ENCODE results near the gene PRX.
"Not testable (repeated sequence)": the region's sequence is repeated elsewhere in the genome, so short reads cannot be mapped to it uniquely, and the experiment has no call there.

Gene PRX

GRCh38 chr19:40433391-40434216 is 20.4 kb upstream of the PRX start:
- DNase-seq (ENCODE audit: low read depth), result no peak

- DNase-seq (ENCODE audit: low read depth), result not testable (repeated sequence)
Measured at GRCh38 chr19:40432760-40433159, 19.6 kb upstream of the PRX start.

- DNase-seq (ENCODE audit: low read depth), result no peak
Measured at GRCh38 chr19:40431698-40432097, 18.5 kb upstream of the PRX start.

GRCh38 chr19:40430242-40430641 is 17.1 kb upstream of the PRX start:
- not testable (repeated sequence) for DNase-seq (ENCODE audit: low read depth)

GRCh38 chr19:40428197-40428596 is 15.0 kb upstream of the PRX start:
- not testable (repeated sequence) for DNase-seq (ENCODE audit: low read depth)

GRCh38 chr19:40425450-40426287 is 12.5 kb upstream of the PRX start, which contains the start of gene SERTAD1:
Gene SERTAD1 (minus strand): TSS chr19:40425992. CDS start chr19:40423546, 2,446 bp downstream.
- DNase-seq (ENCODE audit: low read depth), result peak; percentile 100

GRCh38 chr19:40424637-40425449 is 11.7 kb upstream of the PRX start:
- no peak for DNase-seq (ENCODE audit: low read depth)

- no peak for DNase-seq (ENCODE audit: low read depth)
Measured at GRCh38 chr19:40423938-40424337, 10.8 kb upstream of the PRX start.

GRCh38 chr19:40422748-40423566 is 9.8 kb upstream of the PRX start:
- no peak for DNase-seq (ENCODE audit: low read depth)

GRCh38 chr19:40421993-40422747 is 9.0 kb upstream of the PRX start:
- no peak for DNase-seq (ENCODE audit: low read depth)

GRCh38 chr19:40420766-40421765 is 7.9 kb upstream of the PRX start:
- DNase-seq (ENCODE audit: low read depth), result peak; percentile 36

- no peak for DNase-seq (ENCODE audit: low read depth)
Measured at GRCh38 chr19:40420451-40420765, 7.2 kb upstream of the PRX start.

GRCh38 chr19:40419780-40420179 is 6.6 kb upstream of the PRX start:
- no peak for DNase-seq (ENCODE audit: low read depth)

GRCh38 chr19:40419066-40419612 is 6.0 kb upstream of the PRX start:
- no peak for DNase-seq (ENCODE audit: low read depth)

- DNase-seq (ENCODE audit: low read depth), result no peak
Measured at GRCh38 chr19:40418040-40418439, 4.9 kb upstream of the PRX start.

GRCh38 chr19:40417643-40417981 is 4.4 kb upstream of the PRX start:
- DNase-seq (ENCODE audit: low read depth), result no peak

GRCh38 chr19:40416918-40417642 is 3.9 kb upstream of the PRX start:
- no peak for DNase-seq (ENCODE audit: low read depth)

GRCh38 chr19:40415768-40416167 is 2.6 kb upstream of the PRX start:
- DNase-seq (ENCODE audit: low read depth), result no peak
